RWPE1 (cell line): ENCODE data around the gene PRR23B.
"Not testable (repeated sequence)": the region's sequence is repeated elsewhere in the genome, so short reads cannot be mapped to it uniquely, and the experiment has no call there.

ENCODE experiments used
- CTCF ChIA-PET: fragments of 350-600 bp; sonication (Branson Sonifier 250); formaldehyde crosslinking; extraction: SDS; loops from one replicate; lab custom pipeline; 2021; lab: Yijun Ruan, JAX
- POLR2A ChIA-PET: fragments of 400-600 bp; formaldehyde crosslinking; extraction: SDS; loops from one replicate; lab custom pipeline; 2020; ENCODE audit warnings: antibody characterized with exemption; ENCODE audit not compliant: low non-redundant PET; lab: Yijun Ruan, JAX
- DNase-seq: peaks from one replicate; pipeline ENCODE4 v3.0.0; 2012; ENCODE audit warnings: low spot score
- H3K27ac ChIP-seq: fragments of 450-650 bp; 2 replicates; pipeline ENCODE4 v1.5.1; 2017
- TF ChIP-seq, protein P1 (sequence below): fragments of 450-650 bp; conservative IDR thresholded peaks from 2 replicates; pipeline ENCODE4 v1.5.1; 2017; ENCODE audit warnings: low read depth, mild to moderate bottlenecking

PRR23B gene

DNA sequence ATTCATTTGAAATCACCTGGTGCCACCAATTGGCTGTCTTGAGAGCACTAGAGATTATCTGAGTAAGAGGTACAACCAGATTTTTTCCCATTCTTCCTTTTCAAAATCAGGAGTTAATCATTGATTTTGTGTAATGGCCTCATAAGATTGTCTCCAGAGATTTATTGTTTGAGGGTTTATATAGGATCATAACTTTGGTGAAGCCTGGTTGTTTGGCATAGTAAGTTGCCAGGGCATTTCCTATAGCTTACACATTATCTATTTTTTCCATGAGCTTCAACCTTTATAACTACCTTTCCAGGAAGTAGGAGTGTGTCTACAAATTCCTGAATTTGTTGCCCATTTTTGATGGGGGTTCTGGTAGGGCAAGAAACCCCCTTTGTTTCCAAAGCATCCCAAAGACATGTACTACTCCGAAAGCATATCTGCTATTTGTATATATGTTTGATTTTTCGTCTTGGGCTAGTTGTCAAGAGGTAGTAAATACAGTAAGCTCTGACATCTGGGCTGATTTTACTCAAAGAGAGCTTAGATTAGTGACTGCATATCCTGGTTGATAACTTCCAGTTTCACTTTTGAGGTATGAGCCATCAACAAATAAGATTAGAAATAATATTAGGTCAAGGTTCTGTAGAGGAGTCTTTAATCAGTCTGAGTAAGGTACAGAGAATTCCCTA lies 11.7 kb upstream of the PRR23B start:
- H3K27ac ChIP-seq, result no peak overlapping the region
- no peak for DNase-seq
- TF ChIP-seq, protein P1, sequence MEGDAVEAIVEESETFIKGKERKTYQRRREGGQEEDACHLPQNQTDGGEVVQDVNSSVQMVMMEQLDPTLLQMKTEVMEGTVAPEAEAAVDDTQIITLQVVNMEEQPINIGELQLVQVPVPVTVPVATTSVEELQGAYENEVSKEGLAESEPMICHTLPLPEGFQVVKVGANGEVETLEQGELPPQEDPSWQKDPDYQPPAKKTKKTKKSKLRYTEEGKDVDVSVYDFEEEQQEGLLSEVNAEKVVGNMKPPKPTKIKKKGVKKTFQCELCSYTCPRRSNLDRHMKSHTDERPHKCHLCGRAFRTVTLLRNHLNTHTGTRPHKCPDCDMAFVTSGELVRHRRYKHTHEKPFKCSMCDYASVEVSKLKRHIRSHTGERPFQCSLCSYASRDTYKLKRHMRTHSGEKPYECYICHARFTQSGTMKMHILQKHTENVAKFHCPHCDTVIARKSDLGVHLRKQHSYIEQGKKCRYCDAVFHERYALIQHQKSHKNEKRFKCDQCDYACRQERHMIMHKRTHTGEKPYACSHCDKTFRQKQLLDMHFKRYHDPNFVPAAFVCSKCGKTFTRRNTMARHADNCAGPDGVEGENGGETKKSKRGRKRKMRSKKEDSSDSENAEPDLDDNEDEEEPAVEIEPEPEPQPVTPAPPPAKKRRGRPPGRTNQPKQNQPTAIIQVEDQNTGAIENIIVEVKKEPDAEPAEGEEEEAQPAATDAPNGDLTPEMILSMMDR, result no peak
- ChIA-PET POLR2A (no interaction called here), CTCF (interaction anchor here (0.8 kb wide), 1 partner anchor 360 kb away, joined by 3 read pairs; no protein-coding TSS in a partner anchor)

DNA sequence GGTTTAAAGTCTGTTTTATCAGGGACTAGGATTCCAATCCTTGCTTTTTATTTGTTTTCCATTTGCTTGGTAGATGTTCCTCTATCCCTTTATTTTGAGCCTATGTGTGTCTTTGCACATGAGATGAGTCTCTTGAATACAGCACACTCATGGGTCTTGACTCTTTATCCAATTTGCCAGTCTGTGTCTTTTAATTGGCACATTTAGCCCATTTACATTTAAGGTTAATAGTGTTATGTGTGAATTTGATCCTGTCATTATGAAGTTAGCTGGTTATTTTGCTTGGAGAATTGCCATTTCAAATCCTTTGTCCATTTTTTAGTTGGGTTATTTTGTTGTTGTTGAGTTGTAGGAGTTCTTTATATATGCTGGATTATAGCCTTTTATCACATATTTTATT lies 9.8 kb upstream of the PRR23B start:
- POLR2A ChIA-PET, H3K27ac ChIP-seq, DNase-seq, CTCF ChIA-PET: not testable (repeated sequence)

DNA sequence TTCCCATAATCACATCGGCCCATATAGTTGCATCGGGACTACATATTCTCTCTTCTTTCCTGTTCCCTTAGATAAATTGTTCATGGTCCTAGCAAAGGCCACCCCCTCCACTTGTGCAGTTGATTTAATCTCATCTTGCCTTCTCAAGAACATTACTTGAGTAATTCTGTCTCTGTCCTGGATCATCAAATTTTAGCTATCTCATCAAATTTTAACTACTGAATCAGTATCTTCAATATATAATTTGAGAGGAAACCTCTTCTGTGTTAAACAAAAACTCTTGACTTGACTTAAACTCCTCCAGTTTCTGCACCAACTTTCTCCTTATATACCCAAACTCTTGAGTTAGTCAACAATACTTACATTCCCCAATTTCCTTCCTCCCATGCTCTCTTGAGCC lies 4.2 kb upstream of the PRR23B start:
- TF ChIP-seq, protein P1, result no peak
- POLR2A ChIA-PET, result no interaction called here
- DNase-seq, result no peak
- no peak overlapping the region for H3K27ac ChIP-seq
- CTCF ChIA-PET, result no interaction called here

DNA sequence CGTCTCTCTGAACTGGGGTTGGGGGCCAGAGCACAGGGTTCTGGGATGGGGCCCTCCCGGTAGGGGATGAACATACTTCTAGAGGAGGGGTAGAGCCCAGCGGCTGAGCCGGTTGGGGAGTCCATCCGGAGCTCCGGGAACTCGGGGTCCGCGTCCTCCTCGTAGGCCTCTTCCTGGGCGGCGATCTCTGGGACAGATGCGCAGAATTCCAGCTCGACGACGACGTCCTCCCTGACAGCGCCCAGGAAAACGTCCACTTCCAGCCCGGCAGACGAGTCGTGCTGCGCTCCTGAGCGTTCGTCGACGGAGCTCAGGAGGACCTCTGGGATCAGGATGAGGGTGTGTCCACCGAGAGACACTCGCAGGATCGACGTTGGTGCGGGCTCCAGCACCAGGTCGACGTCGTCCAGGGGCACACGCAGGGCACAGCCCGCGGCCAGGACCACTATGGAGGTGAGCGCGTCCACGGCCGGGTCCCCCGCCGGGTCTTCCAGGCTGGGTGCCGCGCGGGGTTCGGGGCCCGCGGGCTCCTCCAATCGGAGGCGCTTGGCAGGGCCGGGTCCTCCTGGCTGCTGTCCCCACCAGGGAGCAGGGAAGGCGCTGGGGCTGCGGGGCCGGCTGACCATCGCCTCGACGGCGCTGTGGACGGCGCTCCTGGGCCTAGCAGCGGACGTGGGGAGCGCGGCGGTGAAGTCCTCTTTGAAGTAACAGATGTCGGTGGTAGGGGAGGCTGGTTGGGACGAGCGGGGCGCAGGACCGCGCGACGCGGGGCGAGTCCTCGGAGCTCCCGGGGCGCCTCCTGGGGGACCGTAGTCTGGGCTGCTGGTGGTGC lies 474 bp downstream of the PRR23B start:
- DNase-seq, result no peak
- CTCF ChIA-PET, result interaction anchor here (0.6 kb wide), 2 partner anchors 333 to 955 kb away, joined by 3 read pairs; no protein-coding TSS in a partner anchor
- H3K27ac ChIP-seq, result no peak overlapping the region
- POLR2A ChIA-PET, result no interaction called here
- TF ChIP-seq, protein P1, result no peak

DNA sequence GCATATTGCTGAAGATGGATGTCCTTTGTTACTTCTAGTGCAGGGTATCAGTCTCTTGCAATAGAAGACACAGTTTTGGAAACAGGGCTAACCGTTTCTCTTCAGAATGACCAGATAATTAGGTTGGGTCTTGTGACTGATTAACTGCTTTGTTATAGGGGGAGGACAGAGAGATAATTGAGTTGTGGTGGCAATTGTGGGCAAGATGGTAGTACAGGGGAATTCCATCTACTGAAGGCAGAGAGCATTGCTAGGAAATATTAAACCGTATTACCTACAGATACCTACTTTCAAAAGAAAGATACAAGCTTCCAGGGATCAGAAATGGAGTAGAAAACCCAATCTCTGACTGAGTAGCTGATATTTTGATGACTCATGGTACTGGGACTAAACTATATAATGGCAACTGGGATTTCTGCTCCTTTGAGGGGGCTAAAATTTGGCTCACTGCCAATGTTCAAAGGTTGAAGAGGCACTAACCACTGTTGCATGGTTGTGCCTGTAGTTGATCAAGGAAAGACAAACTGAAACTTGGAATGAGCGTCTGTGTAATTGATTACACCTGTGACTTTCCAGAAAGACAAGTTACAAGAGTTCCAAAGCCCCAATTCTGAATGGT lies 4.2 kb downstream of the PRR23B start:
- TF ChIP-seq, protein P1, result no peak
- ChIA-PET POLR2A (no interaction called here), CTCF (no interaction called here)
- DNase-seq, result no peak
- no peak overlapping the region for H3K27ac ChIP-seq

- no peak for DNase-seq
Observed at GRCh38 chr3:139006051-139006716, 14.5 kb downstream of the PRR23B start, which contains the start of gene PRR23A. Gene PRR23A (minus strand): TSS chr3:139006268. CDS start chr3:139006268, 0 bp downstream.

More at GRCh38 chr3:139006051-139006716, 14.5 kb downstream of the PRR23B start, which contains the start of gene PRR23A:
- ChIA-PET POLR2A (no interaction called here), CTCF (interaction anchor here (0.6 kb wide), 1 partner anchor 38 kb away, joined by 3 read pairs; no protein-coding TSS in a partner anchor)
- TF ChIP-seq, protein P1, result no peak
- H3K27ac ChIP-seq, result no peak within 1 kb of the TSS
